WTC11 (cell line): ENCODE data around the gene PHF14.
"Not testable (repeated sequence)": the region's sequence is repeated elsewhere in the genome, so short reads cannot be mapped to it uniquely, and the experiment has no call there.

Experiments used
- CTCF ChIP-seq: fragments of 200-600 bp; IDR thresholded peaks from 2 replicates; pipeline ENCODE4 v1.8.0; 2022; ENCODE audit warnings: antibody characterized with exemption
- SOX15 ChIP-seq: fragments of 250-450 bp; sonication (Bioruptor Pico); IDR thresholded peaks from 2 replicates; pipeline ENCODE4 v1.9.0; 2021; ENCODE audit warnings: mild to moderate bottlenecking

- not testable (repeated sequence) for TF ChIP-seq CTCF, SOX15
Measured at GRCh38 chr7:10928203-10928602, 45.5 kb upstream of the PHF14 start.
